H1 (cell line): Measurements from ENCODE around the gene BRAP. TPM values are rescaled to one million over a fixed set of nuclear protein-coding genes. Genes with fewer than 3 reads are reported as not detected.

Experiments used
- CTCF ChIA-PET: fragments of 300-600 bp; sonication (Branson Sonifier 250); formaldehyde crosslinking; loops from one replicate; lab custom pipeline; 2021; ENCODE audit not compliant: partially characterized antibody; lab: Charles Lee
- POLR2A ChIA-PET: fragments of 300-600 bp; sonication (Branson Sonifier 250); formaldehyde crosslinking; loops from one replicate; lab custom pipeline; 2021; ENCODE audit warnings: inconsistent platforms; ENCODE audit not compliant: partially characterized antibody; lab: Charles Lee
- DNase-seq, 2 experiments: peaks; one replicate each; pipeline versions ENCODE4 v3.0.0 to v3.0.0-alpha.2; 2010 to 2022; ENCODE audit warnings: low spot score in 2 of 2, low read depth in 1 of 2, mixed read lengths in 1 of 2
- FAIRE-seq: peaks from 2 replicates; lab custom pipeline; 2011; peaks lifted over from hg19 to GRCh38; lab: Jason Lieb, UNC
- H2AFZ ChIP-seq: 2 replicates; pipeline ENCODE4 v1.8.1; 2012; ENCODE audit warnings: low read length, inconsistent platforms
- H2AK5ac ChIP-seq: 2 replicates; pipeline ENCODE4 v1.6.1; 2013; ENCODE audit warnings: low read depth, low read length
- H2BK120ac ChIP-seq: replicated peaks from 2 replicates; pipeline ENCODE3; 2013; ENCODE audit warnings: low read depth, low read length, inconsistent platforms
- H2BK12ac ChIP-seq: 2 replicates; pipeline ENCODE4 v1.6.1; 2013; ENCODE audit warnings: low read depth, low read length
- H2BK15ac ChIP-seq: 2 replicates; pipeline ENCODE4 v1.6.1; 2013; ENCODE audit warnings: low read length
- H2BK20ac ChIP-seq: 2 replicates; pipeline ENCODE4 v1.6.1; 2013; ENCODE audit warnings: low read length
- H2BK5ac ChIP-seq: 2 replicates; pipeline ENCODE4 v1.6.1; 2013; ENCODE audit warnings: low read depth, low read length
- H3K14ac ChIP-seq: 2 replicates; pipeline ENCODE4 v1.6.1; 2013; ENCODE audit warnings: inconsistent platforms; ENCODE audit not compliant: insufficient read length
- H3K18ac ChIP-seq: 2 replicates; pipeline ENCODE4 v1.6.1; 2013; ENCODE audit warnings: low read length; ENCODE audit errors: extremely low read depth
- H3K23ac ChIP-seq: 2 replicates; pipeline ENCODE4 v1.6.1; 2013; ENCODE audit warnings: inconsistent platforms; ENCODE audit not compliant: insufficient read length
- H3K23me2 ChIP-seq: 2 replicates; pipeline ENCODE4 v1.6.1; 2013; ENCODE audit warnings: low read depth, low read length
- H3K27ac ChIP-seq: 2 replicates; pipeline ENCODE4 v1.6.1; 2011; ENCODE audit warnings: low read depth, low read length, inconsistent platforms
- H3K27me3 ChIP-seq, 4 experiments: replicated peaks in 1 of 4; 1 replicate in 1 of 4; 2 replicates in 3 of 4; pipeline versions ENCODE4 v1.6.1 to v1.8.1; 2011 to 2013; ENCODE audit warnings: low read length in 3 of 4, mild to moderate bottlenecking in 3 of 4, inconsistent platforms in 2 of 4, mixed read lengths in 2 of 4, moderate library complexity in 1 of 4; ENCODE audit not compliant: control insufficient read depth in 3 of 4, insufficient read depth in 3 of 4; ENCODE audit errors: extremely low read depth in 1 of 4
- H3K36me3 ChIP-seq, 4 experiments: 2 replicates each; pipeline versions ENCODE4 v1.6.1 to v1.8.1; 2011 to 2013; ENCODE audit warnings: mild to moderate bottlenecking in 4 of 4, low read length in 3 of 4, moderate library complexity in 2 of 4, control low read depth in 1 of 4, inconsistent platforms in 1 of 4; ENCODE audit not compliant: insufficient read depth in 4 of 4, control insufficient read depth in 2 of 4
- H3K4ac ChIP-seq: replicated peaks from 2 replicates; pipeline ENCODE3; 2013; ENCODE audit warnings: low read length, low read depth, mixed read lengths, inconsistent platforms; ENCODE audit not compliant: insufficient read length
- H3K4me1 ChIP-seq, 4 experiments: replicated peaks in 1 of 4; 1 replicate in 1 of 4; 2 replicates in 3 of 4; pipeline versions ENCODE4 v1.6.1 to v1.8.1; 2011 to 2013; ENCODE audit warnings: low read length in 3 of 4, inconsistent platforms in 2 of 4, mixed read lengths in 1 of 4; ENCODE audit not compliant: insufficient read depth in 4 of 4, control insufficient read depth in 3 of 4
- H3K4me2 ChIP-seq, 2 experiments: 2 replicates each; pipeline versions ENCODE4 v1.6.1 to v1.8.1; 2011 to 2013; ENCODE audit warnings: low read depth in 2 of 2, low read length in 2 of 2, control low read depth in 1 of 2, inconsistent platforms in 1 of 2, mild to moderate bottlenecking in 1 of 2; ENCODE audit not compliant: insufficient read depth in 1 of 2
- H3K4me3 ChIP-seq, 4 experiments: fragments of 200-600, 300-600 bp in 1 of 4; sonication (generic), shearing (Covaris generic), sonication (Bioruptor Twin) in 1 of 4; 2 replicates each; pipeline versions ENCODE4 v1.5.1 to v1.8.1; 2011 to 2016; ENCODE audit warnings: low read length in 4 of 4, low read depth in 3 of 4, control low read depth in 2 of 4, inconsistent platforms in 2 of 4, mild to moderate bottlenecking in 2 of 4, mixed read lengths in 1 of 4, moderate library complexity in 1 of 4; ENCODE audit not compliant: insufficient read depth in 2 of 4; ENCODE audit errors: extremely low read depth in 1 of 4
- H3K56ac ChIP-seq: replicated peaks from 2 replicates; pipeline ENCODE3; 2013; ENCODE audit warnings: low read depth, mild to moderate bottlenecking, mixed read lengths, low read length, inconsistent platforms; ENCODE audit not compliant: insufficient read length
- H3K79me1 ChIP-seq: 2 replicates; pipeline ENCODE4 v1.6.1; 2013; ENCODE audit warnings: low read depth, low read length, control low read depth
- H3K79me2 ChIP-seq, 2 experiments: 2 replicates each; pipeline versions ENCODE4 v1.6.1 to v1.8.1; 2012 to 2013; ENCODE audit warnings: low read length in 2 of 2, mild to moderate bottlenecking in 2 of 2, inconsistent platforms in 1 of 2; ENCODE audit not compliant: insufficient read depth in 2 of 2, control insufficient read depth in 1 of 2
- H3K9ac ChIP-seq, 4 experiments: replicated peaks in 1 of 4; 1 replicate in 1 of 4; 2 replicates in 3 of 4; pipeline versions ENCODE4 v1.6.1 to v1.8.1; 2011 to 2013; ENCODE audit warnings: low read depth in 3 of 4, low read length in 3 of 4, control low read depth in 2 of 4, mild to moderate bottlenecking in 2 of 4, moderate library complexity in 2 of 4, inconsistent platforms in 1 of 4; ENCODE audit errors: extremely low read depth in 1 of 4
- H3K9me3 ChIP-seq, 2 experiments: 2 replicates each; pipeline versions ENCODE4 v1.6.1 to v1.8.1; 2012 to 2013; ENCODE audit warnings: mild to moderate bottlenecking in 2 of 2, moderate library complexity in 2 of 2, control low read depth in 1 of 2, inconsistent platforms in 1 of 2, low read depth in 1 of 2, low read length in 1 of 2, mixed read lengths in 1 of 2; ENCODE audit not compliant: insufficient read depth in 2 of 2
- H4K20me1 ChIP-seq, 2 experiments: replicated peaks in 1 of 2; 2 replicates each; pipeline versions ENCODE3 to v1.8.1; 2011 to 2013; ENCODE audit warnings: inconsistent platforms in 2 of 2, low read length in 2 of 2, mild to moderate bottlenecking in 1 of 2; ENCODE audit not compliant: insufficient read depth in 2 of 2, control insufficient read depth in 1 of 2
- H4K5ac ChIP-seq: 2 replicates; pipeline ENCODE4 v1.6.1; 2013; ENCODE audit warnings: low read length, low read depth, mixed read lengths, inconsistent platforms; ENCODE audit not compliant: insufficient read length
- H4K8ac ChIP-seq: 2 replicates; pipeline ENCODE4 v1.8.0; 2013; ENCODE audit warnings: mild to moderate bottlenecking, moderate library complexity, low read length, inconsistent platforms; ENCODE audit not compliant: insufficient read depth; ENCODE audit errors: extremely low read depth
- H4K91ac ChIP-seq: replicated peaks from 2 replicates; pipeline ENCODE3; 2013; ENCODE audit warnings: low read length, mixed read lengths, inconsistent platforms; ENCODE audit not compliant: insufficient read length
- CEBPB ChIP-seq: IDR thresholded peaks from 2 replicates; pipeline ENCODE4 v1.6.1; 2012; ENCODE audit warnings: low read depth, low read length
- E2F6 ChIP-seq: IDR thresholded peaks from 2 replicates; pipeline ENCODE4 v1.6.1; 2012; ENCODE audit warnings: inconsistent platforms
- NRF1 ChIP-seq: IDR thresholded peaks from 2 replicates; pipeline ENCODE4 v1.6.1; 2011; ENCODE audit warnings: mild to moderate bottlenecking, low read depth, low read length, improper control_type of control experiment
- WGBS, 2 experiments: shearing (Covaris generic) in 1 of 2; methylation state at CpG; one replicate each; pipeline versions ENCODE4 v1.1.6 to v1.1.7; 2013 to 2015; ENCODE audit warnings: low lambda C conversion rate in 2 of 2, mixed read lengths in 2 of 2, inconsistent platforms in 1 of 2, low coverage in 1 of 2, missing lambda C conversion rate in 1 of 2; ENCODE audit not compliant: insufficient replicate concordance in 2 of 2, insufficient coverage in 1 of 2, insufficient read length in 1 of 2; ENCODE audit errors: extremely low coverage in 1 of 2, missing lambda C conversion rate in 1 of 2; 5-methylcytosine and 5-hydroxymethylcytosine counted together
- polyA plus RNA-seq, 7 experiments: library from polyadenylated mRNA; depleted of rRNA in 3 of 7; stranded (reverse) in 5 of 7; unstranded in 2 of 7; fragments of >200 nt in 5 of 7; fragments of 200-250 nt in 2 of 7; gene quantifications; 1 replicate in 5 of 7; 2 replicates in 1 of 7; 4 replicates in 1 of 7; pipeline versions ENCODE4 v1.2.1 to v1.2.3, GENCODE V29; 2011 to 2013; ENCODE audit warnings: missing spikeins in 2 of 7, mixed read lengths in 2 of 7
- total RNA-seq: library from RNA; stranded (reverse); fragmentation: NEBNext Ultra II Directional; extraction: Animal tissue kit (Norgen Biotek cat#: 25700); gene quantifications from 2 replicates; pipeline ENCODE4 v1.2.1, GENCODE V29; 2021

The BRAP gene
- total and polyA plus RNA-seq, 2 of the 8 experiments (the other 6 are each of a cell fraction or from before 2014, with no cell fraction given), result 12.8 to 22.2 TPM

- ChIA-PET POLR2A (interaction anchor here (0.6 kb wide), 1 partner anchor 135 kb away, joined by 3 read pairs; no protein-coding TSS in a partner anchor), CTCF (interaction anchor here (0.6 to 1.6 kb wide), 2 partner anchors 18 to 522 kb away, joined by 3 to 5 read pairs; no protein-coding TSS in a partner anchor)
- Histone ChIP-seq H3K27ac (no peak overlapping the region), H3K79me2 (no peaks in the 10 kb centered on the region), H3K23me2 (no peaks in the 10 kb centered on the region), H4K91ac (no peak overlapping the region), H3K27me3 (no peaks in the 10 kb centered on the region), H2BK15ac (no peak overlapping the region), H2BK5ac (no peak overlapping the region; the same call in 1 of the 2 replicates), H3K4me2 (no peak overlapping the region), H3K4ac (no peak overlapping the region), H3K23ac (no peak overlapping the region), H2AK5ac (no peak overlapping the region), H3K9ac (no peak overlapping the region), H3K79me1 (no peaks in the 10 kb centered on the region; the same call in 1 of the 2 replicates), H2BK120ac (no peak overlapping the region), H3K9me3 (no peaks in the 10 kb centered on the region), H2BK20ac (no peak overlapping the region), H3K14ac (no peak overlapping the region), H2BK12ac (no peak overlapping the region), H4K8ac (no peak overlapping the region), H3K36me3 (peaks cover 0 to 57% (median 25%) of the 10 kb centered on the region in 4 experiments), H2AFZ (no peak overlapping the region), H4K20me1 (no peaks in the 10 kb centered on the region), H3K4me3 (no peak overlapping the region), H4K5ac (no peak overlapping the region), H3K4me1 (no peaks in the 10 kb centered on the region), H3K18ac (no peak overlapping the region), H3K56ac (no peak overlapping the region)
- WGBS, 2 experiments, result 94% methylated on average over 5 of the region's 5 CpGs; no CpG with 5 or more reads in 1 of the 2 experiments
- no peak for DNase-seq
- FAIRE-seq, result no peak
- TF ChIP-seq E2F6, result no peak
- no peak for TF ChIP-seq CEBPB
- TF ChIP-seq NRF1, result no peak
Measured at GRCh38 chr12:111645433-111645832, 40.3 kb downstream of the BRAP start.
